VCaP (cell line): ENCODE data around the gene NGRN.
"Not testable (repeated sequence)": the region's sequence is repeated elsewhere in the genome, so short reads cannot be mapped to it uniquely, and the experiment has no call there.

Experiments used
- H3K27ac ChIP-seq: fragments of 450-650 bp; 2 replicates; pipeline ENCODE4 v1.5.1; 2017
- TF ChIP-seq, protein P1 (sequence below): fragments of 450-650 bp; conservative IDR thresholded peaks from 2 replicates; pipeline ENCODE4 v1.5.1; 2017; ENCODE audit warnings: mild to moderate bottlenecking, moderate library complexity

Gene NGRN

DNA sequence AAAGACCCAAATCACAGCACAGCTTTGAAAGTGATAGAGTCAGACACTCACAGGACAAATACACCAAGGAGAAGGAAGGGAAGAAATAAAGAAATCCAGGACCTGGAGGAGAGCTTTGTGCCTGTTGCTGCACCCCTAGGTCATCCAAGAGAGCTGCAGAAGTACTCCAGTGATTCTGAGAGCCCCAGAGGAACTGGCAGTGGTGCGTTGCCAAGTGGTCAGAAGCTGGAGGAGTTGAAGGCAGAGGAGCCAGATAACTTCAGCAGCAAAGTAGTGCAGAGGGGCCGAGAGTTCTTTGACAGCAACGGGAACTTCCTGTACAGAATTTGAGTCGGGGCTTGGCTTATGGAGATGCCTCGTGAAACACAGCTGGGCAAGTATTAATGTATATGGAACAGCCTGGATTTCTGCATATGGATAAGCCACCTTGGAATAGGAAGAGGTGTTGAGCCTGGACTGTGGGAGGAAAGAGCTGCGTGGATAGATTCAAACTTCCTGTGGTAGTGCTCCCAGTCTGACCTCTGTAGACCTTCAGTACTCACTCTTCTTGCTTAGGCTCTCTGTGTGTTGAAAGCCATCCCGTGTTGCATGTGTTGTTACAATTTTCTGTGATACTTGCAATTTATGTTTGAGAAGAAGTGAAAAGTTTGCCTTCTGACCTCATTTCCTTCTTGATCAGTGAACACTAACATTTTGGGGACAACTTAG, 6.1 kb downstream of the NGRN start:
- H3K27ac ChIP-seq = no peak overlapping the region
- TF ChIP-seq, protein P1, sequence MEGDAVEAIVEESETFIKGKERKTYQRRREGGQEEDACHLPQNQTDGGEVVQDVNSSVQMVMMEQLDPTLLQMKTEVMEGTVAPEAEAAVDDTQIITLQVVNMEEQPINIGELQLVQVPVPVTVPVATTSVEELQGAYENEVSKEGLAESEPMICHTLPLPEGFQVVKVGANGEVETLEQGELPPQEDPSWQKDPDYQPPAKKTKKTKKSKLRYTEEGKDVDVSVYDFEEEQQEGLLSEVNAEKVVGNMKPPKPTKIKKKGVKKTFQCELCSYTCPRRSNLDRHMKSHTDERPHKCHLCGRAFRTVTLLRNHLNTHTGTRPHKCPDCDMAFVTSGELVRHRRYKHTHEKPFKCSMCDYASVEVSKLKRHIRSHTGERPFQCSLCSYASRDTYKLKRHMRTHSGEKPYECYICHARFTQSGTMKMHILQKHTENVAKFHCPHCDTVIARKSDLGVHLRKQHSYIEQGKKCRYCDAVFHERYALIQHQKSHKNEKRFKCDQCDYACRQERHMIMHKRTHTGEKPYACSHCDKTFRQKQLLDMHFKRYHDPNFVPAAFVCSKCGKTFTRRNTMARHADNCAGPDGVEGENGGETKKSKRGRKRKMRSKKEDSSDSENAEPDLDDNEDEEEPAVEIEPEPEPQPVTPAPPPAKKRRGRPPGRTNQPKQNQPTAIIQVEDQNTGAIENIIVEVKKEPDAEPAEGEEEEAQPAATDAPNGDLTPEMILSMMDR = no peak

DNA sequence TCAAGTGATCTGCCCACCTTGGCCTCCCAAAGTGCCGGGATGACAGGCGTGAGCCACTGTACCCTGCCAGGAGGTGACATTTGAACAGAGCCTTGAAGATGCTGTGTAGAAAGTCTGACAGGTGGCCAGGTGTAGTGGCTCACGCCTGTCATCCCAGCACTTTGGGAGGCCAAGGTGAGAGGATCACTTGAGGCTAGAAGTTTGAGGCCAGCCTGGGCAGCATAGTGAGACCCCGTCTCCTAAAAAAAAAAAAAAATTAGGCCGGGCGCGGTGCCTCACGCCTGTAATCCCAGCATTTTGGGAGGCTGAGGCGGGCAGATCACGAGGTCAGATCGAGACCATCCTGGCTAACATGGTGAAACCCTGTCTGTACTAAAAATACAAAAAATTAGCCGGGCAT, 13.0 kb downstream of the NGRN start:
- not testable (repeated sequence) for H3K27ac ChIP-seq

DNA sequence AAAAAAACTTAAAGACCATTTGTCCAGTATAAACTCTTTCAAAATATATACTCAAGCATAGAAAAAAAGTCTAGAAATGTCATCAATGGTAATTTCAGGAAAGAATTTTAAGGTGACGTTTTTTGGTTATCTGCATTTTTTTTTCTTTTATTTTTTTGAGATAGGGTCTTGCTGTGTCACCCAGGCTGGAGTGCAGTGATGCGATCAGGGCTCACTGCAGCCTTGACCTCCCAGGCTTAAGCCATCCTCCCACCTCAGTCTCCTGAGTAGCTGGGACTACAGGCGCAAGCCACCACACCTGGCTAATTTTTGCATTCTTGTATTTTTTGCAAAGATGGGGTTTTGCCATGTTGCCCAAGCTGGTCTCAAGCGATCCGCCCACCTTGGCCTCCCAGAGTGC, 15.3 kb downstream of the NGRN start:
- H3K27ac ChIP-seq = not testable (repeated sequence)

DNA sequence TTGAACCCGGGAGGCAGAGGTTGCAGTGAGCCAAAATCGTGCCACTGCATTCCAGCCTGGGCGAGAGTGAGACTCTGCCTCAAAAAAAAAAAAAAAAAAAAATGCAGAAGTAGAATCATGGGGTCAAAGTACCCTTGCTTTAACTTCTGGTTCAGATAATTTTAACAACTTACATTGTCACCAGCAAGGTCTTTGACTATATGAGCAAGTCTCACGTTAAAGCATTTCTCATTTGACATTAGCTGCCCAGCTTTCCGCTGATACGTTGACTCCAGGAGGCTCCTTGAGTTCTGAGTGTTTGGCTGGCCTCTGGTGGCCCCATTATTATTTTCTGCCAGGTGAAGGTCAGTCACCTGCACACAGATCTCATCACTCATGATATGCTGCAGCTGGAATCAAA, 16.2 kb downstream of the NGRN start:
- not testable (repeated sequence) for H3K27ac ChIP-seq

DNA sequence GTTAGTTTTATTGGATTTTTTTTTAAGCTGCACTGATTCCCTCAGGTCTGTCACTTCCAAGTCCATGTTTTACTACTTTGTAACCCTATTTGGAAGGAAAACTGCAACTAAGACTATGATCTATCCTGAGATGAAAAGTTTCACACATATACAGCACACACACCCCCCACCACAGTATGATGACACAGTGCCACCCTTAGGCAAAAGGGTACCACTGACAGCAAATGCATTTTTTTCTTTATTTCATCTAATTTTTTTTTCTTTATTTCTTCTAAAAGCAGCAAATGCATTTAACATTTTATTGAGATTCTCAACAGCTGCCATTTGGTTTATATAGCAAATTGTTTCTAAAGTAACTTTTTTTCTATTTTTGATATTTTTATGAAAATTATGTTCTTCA, 21.2 kb downstream of the NGRN start:
- H3K27ac ChIP-seq = no peak overlapping the region
- TF ChIP-seq, protein P1 = peak; percentile 86

DNA sequence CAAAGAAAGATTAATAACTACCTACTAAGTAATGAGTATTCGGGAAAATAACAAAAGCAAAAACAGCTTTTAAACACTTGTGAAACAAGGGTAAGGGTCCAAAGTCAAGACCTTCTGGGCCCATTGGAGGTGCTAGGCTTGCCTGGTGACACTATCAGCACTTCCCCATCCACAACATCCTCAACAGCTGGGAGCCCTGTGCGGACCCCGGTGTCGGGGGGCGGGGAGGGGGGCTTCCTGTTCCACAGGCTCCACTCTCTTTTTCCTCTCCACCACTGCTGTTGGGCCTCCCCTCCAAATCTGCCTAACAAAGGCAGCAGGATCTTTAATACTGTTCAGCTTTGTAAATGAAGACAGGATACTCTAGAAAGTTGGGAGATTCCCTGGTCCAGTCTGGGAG, 21.6 kb downstream of the NGRN start:
- no peak overlapping the region for H3K27ac ChIP-seq
- TF ChIP-seq, protein P1 = 0 out of 2 replicates have a peak, but pooled peaks have one; percentile 2

DNA sequence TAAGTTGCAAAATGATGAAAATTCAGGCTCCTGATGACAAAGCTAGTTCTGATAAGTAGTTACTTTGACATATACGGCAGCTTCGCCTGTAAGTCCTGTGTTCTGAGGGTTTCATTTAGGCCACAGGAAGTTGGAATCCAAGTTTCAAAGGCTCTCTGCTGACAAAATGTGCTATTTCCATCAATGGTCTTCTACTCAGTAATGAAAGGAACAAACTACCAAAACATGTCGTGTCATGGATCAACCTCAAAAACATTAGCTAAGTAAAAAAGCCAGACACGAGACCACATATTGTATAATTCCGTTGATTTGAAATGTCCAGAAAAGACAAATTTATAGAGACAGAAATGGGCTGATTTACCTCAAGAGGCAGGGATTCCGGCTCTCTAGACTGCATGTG, 22.5 kb downstream of the NGRN start:
- no peak overlapping the region for H3K27ac ChIP-seq
- TF ChIP-seq, protein P1 = no peak

DNA sequence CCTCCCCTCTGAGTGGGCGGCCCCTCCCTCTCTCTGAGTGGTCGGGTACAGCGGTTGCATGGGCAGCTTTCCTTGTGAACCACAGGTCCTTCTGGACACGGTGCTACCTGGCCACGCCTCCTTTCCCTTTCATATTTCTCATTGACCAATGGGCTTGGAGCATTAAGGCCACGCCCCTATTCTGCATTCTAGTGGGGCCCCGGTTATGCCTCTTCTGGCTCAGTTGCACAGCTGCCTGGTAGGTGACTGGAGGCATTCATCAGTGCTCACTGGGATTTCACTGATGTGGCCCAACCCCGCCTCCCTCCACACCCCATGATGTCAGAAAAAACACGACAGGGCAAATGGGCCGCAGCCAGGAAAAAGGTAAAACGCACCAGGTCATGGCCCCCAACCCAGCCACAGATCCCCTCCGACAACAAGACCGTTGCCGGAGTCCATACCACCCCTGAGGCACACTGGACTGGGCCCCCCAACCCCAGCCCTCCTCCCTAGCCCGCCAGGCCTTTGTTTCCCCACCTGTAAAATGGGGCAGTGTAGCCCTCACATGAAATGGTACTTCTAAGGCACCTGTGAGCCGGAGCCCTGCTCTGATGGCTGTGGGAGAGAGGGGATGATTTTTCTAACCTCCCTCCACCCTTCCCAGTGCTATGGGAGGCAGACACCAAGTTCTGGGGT, 26.3 kb downstream of the NGRN start:
- TF ChIP-seq, protein P1 = no peak
- H3K27ac ChIP-seq = no peak overlapping the region

DNA sequence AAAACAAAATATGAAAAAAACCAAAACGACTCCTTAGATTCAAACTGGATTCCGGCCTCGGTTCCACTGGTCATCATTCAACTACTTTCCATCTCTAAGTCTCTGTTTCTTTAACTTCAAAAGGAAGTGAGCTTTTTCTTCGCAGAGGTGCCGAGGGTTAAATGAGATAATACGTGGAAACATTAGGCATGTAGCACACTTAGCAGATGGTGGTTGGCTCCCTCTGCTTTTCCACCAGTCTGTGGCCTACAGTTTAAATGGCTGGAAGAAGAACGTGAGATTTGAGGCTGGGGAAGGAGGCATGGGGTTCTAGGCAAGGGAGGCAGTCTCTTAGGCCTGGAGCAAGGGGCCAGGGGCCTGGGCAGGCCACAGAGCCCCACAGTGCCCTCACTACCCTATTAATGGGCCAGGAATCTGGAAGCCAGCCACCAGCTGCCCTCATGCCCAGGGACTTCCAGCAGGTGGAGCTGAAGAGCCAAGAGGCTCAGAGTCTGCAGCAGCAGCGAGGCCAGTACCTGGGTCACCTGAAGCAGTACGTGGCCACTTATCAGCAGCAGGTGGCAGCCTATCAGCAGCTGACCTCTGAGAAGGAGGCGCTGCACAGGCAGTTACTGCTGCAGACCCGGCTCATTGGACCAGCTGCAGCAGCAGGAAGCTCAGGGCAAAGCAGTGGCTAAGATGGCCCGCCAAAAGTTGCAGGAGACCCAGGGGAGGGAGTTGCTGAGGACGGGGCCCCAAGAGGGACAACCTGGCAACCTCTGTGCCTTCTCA, 27.8 kb downstream of the NGRN start:
- TF ChIP-seq, protein P1 = peak; percentile 99
- H3K27ac ChIP-seq = peak overlapping the region; percentile 59
